ENCODE results near the gene FGF19. TPM values are rescaled to one million over a fixed set of nuclear protein-coding genes. Genes with fewer than 3 reads are reported as not detected.

The FGF19 gene
- total and polyA plus RNA-seq, 9 of the 15 experiments (the other 6 are each of a cell fraction or from before 2014, with no cell fraction given), result 0.11 TPM; not detected in 8

- 6% methylated on average over 11 of the region's 11 CpGs for WGBS (ENCODE audit: insufficient coverage, low coverage, missing lambda C conversion rate)
- FAIRE-seq (no peak), DNase-seq (ENCODE audit: extremely low read depth in 1 of 4, low spot score in 3 of 4) (no peak), ATAC-seq (no peak)
- ChIA-PET CTCF (ENCODE audit: low intra/inter-chr PET ratio) (no interaction called here), POLR2A (interaction anchor here (0.5 kb wide), 1 partner anchor 952 kb away, joined by 4 read pairs; no protein-coding TSS in a partner anchor)
- intact Hi-C loops (cut with micrococcal nuclease), result no loop called here
- TF ChIP-seq KDM1A (IDR thresholded peaks at IDR 0.05) (peak in 1 of 2 experiments; percentile 80; a peak in 1 of 4 replicates), RERE (CRISPR knock-in tag; IDR thresholded peaks at IDR 0.05; ENCODE audit: borderline replicate concordance) (no peak)
- no TSS peak for BruUV-seq (replicated peaks)
- Histone ChIP-seq H3K27me3 (ENCODE audit: control insufficient read depth in 2 of 2, insufficient read depth in 2 of 2, low read length in 2 of 2) (peaks cover 26 to 74% of the 10 kb centered on the region in 2 experiments), H2AFZ (ENCODE audit: low read depth, low read length) (no peak overlapping the region), H3K4me1 (replicated peaks in 1 of 2; ENCODE audit: control insufficient read depth in 2 of 2, insufficient read depth in 2 of 2, low read length in 2 of 2) (peaks cover 0 to 4% of the 10 kb centered on the region in 2 experiments; a peak in 2 of 5 replicates), H3K4me2 (ENCODE audit: insufficient read depth, low read length) (no peak overlapping the region), H4K20me1 (replicated peaks; ENCODE audit: control insufficient read depth, insufficient read depth, low read length) (0 out of 2 replicates have a peak, but pooled peaks cover 6% of the 10 kb centered on the region), H3K79me2 (ENCODE audit: control insufficient read depth, insufficient read depth, low read length) (no peaks in the 10 kb centered on the region), H3K9me3 (replicated peaks; ENCODE audit: control insufficient read depth, insufficient read depth, low read depth, low read length) (no peaks in the 10 kb centered on the region), H3K36me3 (ENCODE audit: control insufficient read depth, insufficient read depth, low read length) (no peaks in the 10 kb centered on the region), H3K9me1 (ENCODE audit: control insufficient read depth, insufficient read depth, low read length) (no peaks in the 10 kb centered on the region), H3K27ac (ENCODE audit: extremely low read depth, low read depth, low read length) (no peak overlapping the region), H3K9ac (ENCODE audit: insufficient read depth in 1 of 2, low read depth in 2 of 2, low read length in 2 of 2) (no peak overlapping the region), H3K4me3 (no peak overlapping the region)
- in situ Hi-C loops (cut with MboI), result loop anchor here (10.0 kb wide), 1 partner anchor 469 kb away; no protein-coding TSS in a partner anchor
These were observed 12.3 kb upstream of the FGF19 start for GRCh38 chr11:69716099-69716498.
